ENCODE measurements around the gene TBL1X.
"Not testable (repeated sequence)": the region's sequence is repeated elsewhere in the genome, so short reads cannot be mapped to it uniquely, and the experiment has no call there.

Gene TBL1X

DNA sequence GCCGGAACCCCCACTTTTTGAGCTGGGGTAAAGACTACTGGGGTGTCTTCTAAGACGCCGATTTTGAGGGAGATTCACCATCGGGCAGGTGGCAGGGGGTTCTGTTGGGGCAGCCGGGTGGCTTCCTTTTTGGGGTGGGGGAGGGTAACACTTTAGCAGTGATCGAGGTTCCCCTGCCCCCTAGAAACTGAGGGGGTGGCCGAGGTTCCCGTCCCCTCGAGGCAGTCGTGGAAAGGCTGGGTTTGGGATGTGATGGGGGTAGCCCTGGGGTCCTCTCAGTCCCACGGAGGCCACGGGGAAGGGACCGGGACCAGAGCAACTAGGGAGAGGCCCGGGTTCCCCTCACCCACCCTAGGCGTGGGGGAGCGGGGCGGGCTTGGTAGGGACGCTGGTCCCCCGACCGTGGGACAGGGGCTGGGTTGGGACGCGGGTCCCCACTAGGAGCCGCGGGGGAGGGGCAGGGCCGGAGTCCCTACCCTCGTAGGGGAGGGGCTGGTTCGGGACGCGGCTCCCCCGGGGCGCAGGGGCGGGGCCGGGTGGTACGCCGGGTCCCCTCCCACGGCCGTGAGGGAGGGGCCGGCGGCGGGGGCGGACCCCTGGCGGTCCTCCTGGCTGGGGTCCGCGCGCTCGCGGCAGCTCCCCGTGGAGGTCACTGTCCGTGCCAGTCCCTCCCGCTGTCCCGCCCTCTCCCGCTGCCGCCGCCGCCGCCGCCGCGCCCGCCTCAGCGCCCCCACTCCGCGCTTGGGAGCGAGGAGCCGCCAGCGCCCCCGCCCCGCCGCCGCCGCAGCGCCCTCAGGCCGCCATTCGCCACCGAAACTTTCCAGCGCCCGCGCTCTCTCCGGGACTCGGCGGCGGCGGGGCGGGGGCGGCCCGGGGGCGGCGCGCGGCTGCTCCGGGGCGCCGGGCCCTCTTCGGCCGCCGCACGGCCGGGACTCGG lies at the start of gene TBL1X:
Gene TBL1X, plus strand, starts transcription at position 624 of the 937 bp plus-strand sequence. CDS start 188,529 bp downstream, outside the sequence.
- DNase-seq (ENCODE audit: low read depth in 2 of 2) = no peak

DNA sequence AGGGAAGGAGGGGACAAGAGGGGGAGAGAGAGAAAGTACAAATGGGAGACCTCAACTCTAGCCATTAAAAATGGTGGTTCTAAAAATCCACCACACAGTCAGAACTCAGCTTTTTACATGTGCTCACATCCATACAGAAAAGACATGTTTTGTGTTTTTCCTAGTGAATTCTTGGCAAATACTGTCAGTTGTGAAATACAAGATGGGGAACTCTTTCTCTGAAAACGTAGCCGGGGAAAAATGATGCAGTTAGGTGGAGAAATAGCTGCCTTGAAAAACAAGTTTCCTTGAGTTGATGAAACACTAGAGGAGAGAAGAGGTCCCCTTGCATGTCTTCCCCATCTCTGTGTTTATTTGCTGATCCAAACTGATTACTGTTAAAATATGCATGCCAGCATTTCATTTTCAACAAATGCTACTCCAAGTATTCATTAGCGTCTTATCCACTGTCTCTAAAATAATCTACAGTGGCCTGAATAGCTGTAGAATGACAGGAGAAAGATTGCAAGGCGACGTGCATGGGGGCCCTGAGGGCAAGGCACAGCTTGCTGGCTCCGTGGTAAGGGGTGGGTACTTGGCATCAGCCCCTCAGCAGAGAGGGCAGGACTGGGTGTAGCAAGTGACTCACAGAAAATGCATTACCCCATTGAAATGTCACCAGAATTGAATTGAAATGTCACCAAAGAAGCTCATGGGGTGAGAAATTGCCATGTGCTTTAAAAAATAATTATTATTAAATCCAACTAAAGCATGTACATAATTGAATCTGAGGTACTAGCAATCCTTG lies 48.1 kb upstream of the TBL1X start:
- DNase-seq (ENCODE audit: low read depth in 2 of 2) = no peak

DNA sequence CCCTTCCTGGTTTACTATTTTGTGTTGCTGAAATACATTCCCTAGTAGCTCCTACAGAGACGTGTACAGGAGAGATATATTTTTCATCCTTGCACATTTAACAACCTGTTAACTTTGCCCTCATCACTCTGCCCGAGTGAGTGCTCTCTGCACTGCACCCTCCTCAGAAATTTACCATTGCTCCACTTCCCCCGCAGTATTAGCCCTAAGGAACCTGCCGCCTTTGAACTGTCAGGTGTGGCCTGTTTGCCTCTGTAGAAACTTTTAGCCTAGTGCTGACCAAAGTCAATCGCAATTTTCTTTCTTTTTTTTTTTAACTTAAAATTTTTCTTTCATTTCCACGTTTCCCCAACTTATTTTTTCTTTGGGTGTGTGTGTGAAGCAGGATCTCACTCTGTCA lies 46.6 kb upstream of the TBL1X start:
- DNase-seq (ENCODE audit: low read depth in 2 of 2) = no peak

DNA sequence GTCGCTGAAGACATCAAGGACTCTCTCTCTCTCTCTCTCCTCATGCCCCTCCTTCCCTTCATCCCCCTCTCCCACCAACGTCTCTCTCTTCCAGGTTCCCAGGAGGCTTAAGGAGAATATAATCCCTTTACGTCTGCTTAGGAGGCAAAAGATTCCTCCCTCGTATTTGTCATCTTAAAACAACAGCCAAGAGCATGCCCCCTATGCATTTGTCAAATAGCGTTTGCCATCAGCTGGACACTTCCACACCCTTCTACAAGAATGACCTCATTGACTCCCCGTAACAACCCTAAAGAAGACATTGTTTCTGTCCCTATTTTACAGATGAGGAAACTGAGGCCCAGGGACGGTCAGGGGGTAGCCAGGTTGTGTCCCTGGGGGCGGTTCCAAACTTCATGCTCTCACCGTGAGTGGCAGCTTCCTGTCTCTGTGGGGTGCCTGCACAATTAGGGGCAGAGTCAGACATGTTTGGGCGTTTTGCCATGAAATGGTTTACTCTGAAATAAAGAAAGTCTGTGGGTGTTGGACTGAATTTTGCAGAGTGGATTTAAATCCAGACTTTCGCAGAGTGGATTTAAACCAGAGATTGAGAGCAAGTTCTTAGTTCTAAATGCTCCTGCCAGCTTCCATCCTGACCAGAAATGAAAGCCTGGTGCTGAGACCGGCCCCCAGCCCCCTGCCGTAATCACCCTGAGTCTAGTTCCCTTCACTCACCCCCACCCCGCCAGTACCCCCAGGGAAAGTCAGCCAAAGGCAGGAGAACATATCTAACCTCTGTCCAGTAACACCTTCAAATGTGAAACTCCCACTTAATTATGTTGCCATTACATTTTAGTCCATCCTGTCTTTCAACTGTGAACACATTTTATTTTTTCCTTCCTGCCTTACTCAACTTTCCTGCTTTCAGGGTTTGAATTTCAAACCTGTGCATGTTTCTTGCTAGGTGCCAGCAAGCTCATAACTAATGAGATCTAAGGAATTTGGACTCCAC lies 44.3 kb upstream of the TBL1X start:
- DNase-seq (ENCODE audit: low read depth in 2 of 2) = no peak

GRCh38 chrX:9429767-9430166 lies 35.1 kb upstream of the TBL1X start:
- DNase-seq (ENCODE audit: low read depth in 2 of 2) = no peak

DNA sequence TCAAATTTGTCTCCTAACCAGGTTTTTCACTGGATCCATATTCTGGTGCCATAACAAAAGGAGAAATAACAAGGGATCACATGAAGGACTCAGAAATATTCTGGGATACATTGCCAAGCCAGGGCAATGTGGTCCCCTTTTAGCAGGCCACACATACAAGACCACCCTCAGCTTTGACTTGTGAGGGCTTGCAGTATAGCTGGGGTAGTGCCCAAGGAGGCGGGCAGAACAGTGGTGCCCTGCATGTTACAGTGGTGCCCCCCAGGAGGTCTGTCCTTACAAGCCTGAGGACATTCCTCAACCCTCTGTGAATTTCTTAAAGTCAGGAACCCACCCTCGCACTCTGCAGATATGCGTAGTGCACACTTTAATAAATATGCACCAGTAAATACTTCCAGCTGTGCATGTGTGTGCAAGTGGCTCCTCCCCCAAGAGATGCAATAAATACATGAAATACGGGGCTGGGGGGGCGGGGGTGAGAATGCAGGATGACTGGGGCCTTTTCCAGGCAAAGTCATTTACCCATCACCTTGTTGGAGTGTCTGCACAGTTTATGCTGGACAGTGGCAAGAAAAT lies 34.4 kb upstream of the TBL1X start:
- no peak for DNase-seq (ENCODE audit: low read depth in 2 of 2)

- DNase-seq (ENCODE audit: low read depth in 2 of 2) = no peak
Observed at GRCh38 chrX:9431281-9431680, 33.6 kb upstream of the TBL1X start.

- DNase-seq (ENCODE audit: low read depth in 2 of 2) = no peak
Observed at GRCh38 chrX:9433596-9433995, 31.3 kb upstream of the TBL1X start.

DNA sequence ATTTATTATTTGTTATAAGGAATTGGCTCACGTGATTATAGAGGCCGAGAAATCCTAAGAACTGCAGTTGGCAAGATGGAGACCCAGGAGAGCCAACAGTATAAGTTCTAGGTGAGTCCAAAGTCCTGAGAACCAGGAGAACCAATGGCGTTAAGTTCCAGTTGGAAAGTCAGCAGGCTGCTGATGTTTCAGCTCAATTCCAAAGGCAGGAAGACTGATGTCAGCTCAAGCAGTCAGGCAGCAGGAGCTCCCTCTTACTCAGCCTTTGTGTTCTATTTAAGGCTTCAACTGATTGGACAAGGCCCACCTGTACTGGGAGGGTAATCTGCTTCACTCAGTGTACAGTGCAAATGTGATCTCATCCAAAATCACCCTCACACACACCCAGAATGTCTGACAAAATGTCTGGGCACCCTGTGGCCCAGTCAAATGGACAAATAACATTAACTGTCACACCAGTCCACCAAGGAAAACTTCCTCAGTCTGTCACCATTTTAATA lies 30.8 kb upstream of the TBL1X start:
- no peak for DNase-seq (ENCODE audit: low read depth in 2 of 2)

DNA sequence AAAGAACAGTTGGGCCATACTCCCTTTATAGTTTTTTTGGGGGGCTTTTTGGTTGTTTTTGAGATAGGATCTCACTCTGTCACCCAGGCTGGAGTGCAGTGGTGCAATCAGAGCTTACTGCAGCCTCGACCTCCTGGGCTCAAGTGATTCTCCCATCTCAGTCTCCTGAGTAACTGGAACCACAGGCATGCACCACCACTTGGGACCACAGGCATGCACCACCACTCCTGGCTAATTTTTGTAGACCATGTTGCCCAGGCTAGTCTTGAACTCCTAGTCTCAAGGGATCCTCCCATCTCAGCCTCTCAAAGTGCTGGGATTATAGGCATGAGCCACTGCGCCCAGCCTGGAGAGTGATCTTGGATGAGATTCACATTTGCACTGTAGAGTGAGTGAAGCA lies 29.8 kb upstream of the TBL1X start:
- not testable (repeated sequence) for DNase-seq (ENCODE audit: low read depth in 2 of 2)

GRCh38 chrX:9436812-9437211 lies 28.0 kb upstream of the TBL1X start:
- DNase-seq (ENCODE audit: low read depth in 2 of 2) = no peak

- no peak for DNase-seq (ENCODE audit: low read depth in 2 of 2)
Observed at GRCh38 chrX:9438933-9439494, 25.8 kb upstream of the TBL1X start.

DNA sequence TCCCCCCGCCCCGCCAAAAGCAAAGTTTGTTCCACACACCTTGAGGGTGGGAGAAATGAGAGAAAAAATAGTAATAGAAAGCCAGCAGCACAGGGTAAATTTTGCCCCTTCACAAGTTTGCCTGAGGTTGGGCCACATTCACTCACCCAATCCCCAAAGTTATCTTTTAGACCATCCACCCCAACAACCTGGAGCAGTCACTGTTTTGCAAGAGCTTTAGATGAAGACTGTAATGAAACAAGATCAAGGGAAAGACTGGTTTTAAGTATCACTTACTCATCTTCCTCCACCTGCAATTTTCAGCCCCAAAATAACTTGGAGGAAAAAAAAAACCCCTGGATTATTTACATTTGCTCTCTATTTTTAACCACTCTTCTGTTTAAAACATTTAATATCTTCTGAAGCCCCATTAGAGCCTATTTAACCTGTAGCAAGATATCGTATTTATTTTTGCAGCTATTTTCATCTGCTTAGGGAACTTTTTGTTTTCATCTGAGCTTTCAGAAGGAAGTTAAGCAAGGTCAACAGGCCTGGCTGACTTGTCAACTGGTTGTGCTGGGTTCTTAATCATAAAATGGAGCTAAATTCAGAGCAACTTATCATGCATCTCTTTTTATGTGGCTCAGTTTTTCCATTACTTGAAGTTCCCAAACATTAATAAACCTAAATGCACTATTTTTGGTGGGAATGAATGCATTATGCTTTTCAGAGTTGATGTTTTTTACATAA lies 24.6 kb upstream of the TBL1X start:
- no peak for DNase-seq (ENCODE audit: low read depth in 2 of 2)

- DNase-seq (ENCODE audit: low read depth in 2 of 2) = no peak
Observed at GRCh38 chrX:9442056-9442455, 22.8 kb upstream of the TBL1X start.

- no peak for DNase-seq (ENCODE audit: low read depth in 2 of 2)
Observed at GRCh38 chrX:9443327-9443726, 21.5 kb upstream of the TBL1X start.

GRCh38 chrX:9447906-9448305 lies 17.0 kb upstream of the TBL1X start:
- DNase-seq (ENCODE audit: low read depth in 2 of 2) = no peak

DNA sequence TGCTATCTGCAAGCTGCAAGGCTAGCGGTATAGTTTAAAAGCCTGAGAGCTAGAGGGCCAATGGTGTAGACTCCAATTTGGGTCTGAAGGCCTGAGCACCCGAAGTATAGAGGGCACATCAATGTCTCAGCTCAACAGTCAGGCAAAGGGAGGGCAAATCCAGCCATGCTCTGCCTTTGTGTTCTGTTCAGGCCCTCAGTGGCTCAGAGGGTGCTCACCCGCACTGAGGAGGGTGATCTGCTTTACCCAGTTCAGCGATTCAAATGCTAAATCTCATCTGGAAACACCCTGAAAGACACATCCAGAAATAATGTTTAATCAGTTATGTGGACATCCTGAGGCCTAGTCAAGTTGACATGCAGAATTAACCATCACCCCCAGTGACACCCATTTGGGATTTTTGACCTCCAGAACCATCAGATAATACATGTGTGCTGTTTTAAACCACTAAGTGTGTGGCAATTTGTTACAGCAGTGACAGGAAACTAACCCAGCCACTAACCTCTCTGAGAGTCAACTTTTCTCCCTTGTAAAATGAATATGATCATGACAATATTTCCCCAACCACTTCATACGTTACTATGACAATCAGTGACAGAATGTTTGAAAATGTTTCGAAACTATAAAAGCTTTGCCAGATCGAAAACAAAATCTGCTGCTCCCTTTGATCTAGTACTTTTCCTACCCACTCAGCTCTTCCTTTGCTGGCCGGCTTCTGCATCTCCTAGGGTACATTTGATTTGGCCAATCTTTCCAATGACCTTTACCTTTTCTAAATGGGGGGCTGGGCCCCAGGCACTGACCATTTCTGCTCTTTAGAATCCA lies 8.4 kb upstream of the TBL1X start:
- DNase-seq (ENCODE audit: low read depth in 2 of 2) = no peak

DNA sequence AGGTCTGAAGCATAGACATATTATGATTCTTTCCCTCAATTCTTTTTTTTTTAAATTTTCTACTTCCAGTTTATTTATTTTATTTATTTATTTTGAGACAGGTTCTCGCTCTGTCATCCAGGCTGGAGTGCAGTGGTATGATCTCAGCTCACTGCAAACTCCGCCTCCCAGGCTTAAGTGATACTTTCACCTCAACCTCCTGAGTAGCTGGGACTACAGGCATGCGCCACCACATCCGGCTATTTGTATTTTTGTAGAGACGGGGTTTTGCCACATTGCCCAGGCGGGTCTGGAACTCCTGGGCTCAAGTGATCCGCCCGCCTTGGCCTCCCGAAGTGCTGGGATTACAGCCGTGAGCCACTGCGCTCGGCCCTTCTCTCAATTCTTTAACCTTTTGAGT lies 6.8 kb upstream of the TBL1X start:
- not testable (repeated sequence) for DNase-seq (ENCODE audit: low read depth in 2 of 2)

GRCh38 chrX:9458516-9459078 lies 6.3 kb upstream of the TBL1X start:
- no peak for DNase-seq (ENCODE audit: low read depth in 2 of 2)
